Inflammatory macrophage treated with lipopolysaccharide for 1 hour (primary cell): ENCODE measurements around the gene ZYG11B.
"Not testable (repeated sequence)": the region's sequence is repeated elsewhere in the genome, so short reads cannot be mapped to it uniquely, and the experiment has no call there.

ENCODE experiments used
- DNase-seq, 2 donors: peaks; one replicate each; pipeline ENCODE4 v3.0.0-alpha.2; 2020 to 2022

The ZYG11B gene

DNA sequence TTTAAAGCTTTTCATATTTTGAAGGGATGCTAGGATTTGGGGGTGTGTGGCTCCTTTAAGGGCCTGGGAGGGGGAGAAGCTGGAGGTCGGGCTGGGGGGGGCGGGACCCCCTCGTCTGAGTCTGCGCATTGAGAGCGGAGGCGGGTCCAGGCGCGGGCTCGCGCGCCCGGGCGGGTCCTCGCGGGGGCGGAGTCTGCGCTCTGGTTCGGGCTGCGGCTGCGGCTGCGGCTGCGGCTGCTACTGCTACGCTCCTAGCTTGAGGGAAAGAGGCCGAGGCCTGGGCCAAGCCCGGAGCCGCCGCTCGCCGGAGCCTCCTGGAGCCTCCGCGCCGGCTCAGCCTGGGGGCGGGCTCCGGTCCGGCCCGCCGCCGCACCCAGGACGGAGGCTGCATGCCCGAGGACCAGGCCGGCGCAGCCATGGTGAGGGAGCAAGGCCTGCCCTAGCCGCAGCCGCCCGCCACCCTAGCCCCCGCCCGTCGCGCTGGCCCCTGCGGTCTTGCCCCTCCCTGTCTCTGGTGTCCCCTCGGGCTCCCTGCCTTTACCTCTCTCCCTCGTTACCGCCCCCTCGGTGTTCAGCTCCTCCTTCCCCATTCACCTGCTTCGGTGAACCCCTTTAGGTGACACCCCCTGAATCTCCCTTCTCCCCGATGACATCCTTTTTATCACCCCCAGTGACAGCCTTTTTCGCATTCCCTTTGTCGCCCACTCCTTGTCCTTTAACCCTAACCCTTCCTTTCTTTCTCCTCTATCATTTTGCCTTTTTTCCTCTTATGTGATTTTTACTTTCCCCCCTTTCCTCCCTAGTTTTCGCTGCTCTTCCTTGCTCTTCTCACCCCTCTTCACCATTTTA is at the start of gene ZYG11B:
ZYG11B (plus strand) TSS at position 189 of the 849 bp plus-strand sequence; CDS start at position 390, 201 bp downstream.
- peak; percentile 73 to 94 for DNase-seq

- no peak for DNase-seq
These were observed 49.0 kb upstream of the ZYG11B start for GRCh38 chr1:52677076-52677806.

GRCh38 chr1:52679048-52679447 is 47.2 kb upstream of the ZYG11B start:
- DNase-seq: no peak

DNA sequence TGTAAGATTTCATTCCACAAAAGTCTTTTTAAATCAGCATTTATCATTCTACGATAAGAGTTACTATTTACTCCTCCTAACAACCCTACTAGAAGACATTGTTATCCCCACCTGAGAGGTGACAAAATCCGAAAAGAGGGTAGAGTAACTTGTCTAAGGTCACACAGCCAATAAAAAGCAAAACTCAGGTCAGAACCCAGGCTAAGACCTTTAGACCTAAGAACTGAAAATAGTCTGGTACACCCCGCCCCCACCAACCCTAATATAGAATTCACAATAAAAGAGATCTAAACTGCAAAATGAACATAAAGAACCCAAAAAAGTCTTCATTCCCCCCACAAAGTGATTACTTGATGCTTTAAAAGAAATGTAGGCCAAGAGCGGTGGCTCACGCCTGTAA is 46.8 kb upstream of the ZYG11B start:
- DNase-seq: no peak

DNA sequence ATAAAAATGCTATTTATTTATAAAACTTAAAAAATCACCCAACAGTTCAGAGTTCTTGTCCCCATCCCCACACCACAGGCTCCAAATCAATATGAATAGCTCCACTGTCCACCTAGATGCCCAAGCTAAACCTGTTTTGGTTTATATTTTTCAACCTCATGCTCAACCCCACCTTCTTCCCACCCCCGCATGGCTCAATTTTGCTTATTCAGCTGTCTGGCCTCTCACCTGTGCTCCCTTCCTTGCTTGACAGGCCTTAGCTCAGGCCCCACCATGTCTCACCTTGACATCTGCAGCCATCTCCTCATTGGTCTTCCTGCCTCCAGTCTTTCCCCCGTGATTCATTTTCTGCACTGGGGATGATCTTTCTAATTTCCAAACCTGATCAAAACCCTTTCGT is 45.9 kb upstream of the ZYG11B start:
- no peak for DNase-seq

- no peak for DNase-seq
These were observed 45.1 kb upstream of the ZYG11B start for GRCh38 chr1:52681136-52681535.

DNA sequence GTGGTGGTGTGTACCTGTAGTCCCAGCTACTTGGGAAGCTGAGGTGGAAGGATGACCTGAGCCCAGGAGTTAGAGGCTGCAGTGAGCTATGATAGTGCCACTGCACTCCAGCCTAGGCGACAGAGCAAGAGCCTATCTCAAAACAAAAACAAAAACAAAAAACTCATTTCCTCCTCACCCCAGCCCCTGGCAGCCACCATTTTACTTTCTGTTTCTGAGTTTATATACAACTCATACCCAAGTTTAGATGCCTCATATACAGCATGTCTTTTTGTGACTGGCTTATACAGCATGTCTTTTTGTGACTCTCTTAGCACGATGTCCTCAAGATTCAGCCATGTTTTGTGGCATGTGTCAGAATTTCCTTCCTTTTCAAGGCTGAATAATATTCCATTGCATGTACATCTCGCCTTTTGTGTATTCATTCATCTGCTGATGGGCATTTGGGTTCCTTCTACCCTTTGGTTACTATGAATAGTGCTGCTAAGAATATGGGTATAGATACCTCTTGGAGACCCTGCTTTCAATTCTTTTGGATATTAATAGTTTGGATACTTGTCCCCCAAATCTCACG is 42.8 kb upstream of the ZYG11B start:
- no peak for DNase-seq

- DNase-seq: no peak
These were observed 41.7 kb upstream of the ZYG11B start for GRCh38 chr1:52684545-52684944.

GRCh38 chr1:52686261-52686751 is 39.9 kb upstream of the ZYG11B start:
- DNase-seq: peak; percentile 41 to 80

DNA sequence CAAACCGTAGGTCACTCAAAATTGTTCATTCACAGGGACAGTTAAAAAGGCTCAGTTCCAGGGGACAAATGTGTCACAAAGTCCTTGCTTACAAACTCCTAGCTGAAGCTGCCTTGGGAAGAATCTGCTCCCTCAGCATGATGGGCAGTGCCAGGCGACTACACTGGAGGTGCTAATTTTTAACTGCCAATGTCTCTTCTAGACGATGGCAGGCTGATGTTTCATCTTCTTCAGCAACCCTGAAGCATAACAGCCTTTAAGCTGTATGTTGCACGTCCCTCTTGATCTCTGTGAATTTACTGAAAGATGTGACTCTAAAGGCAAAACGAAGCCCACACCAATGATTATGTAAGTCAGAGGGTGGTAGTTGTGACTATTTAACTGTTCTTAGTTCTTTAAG is 39.4 kb upstream of the ZYG11B start:
- DNase-seq: no peak

GRCh38 chr1:52691821-52692220 is 34.4 kb upstream of the ZYG11B start:
- peak; percentile 66 to 83 for DNase-seq

DNA sequence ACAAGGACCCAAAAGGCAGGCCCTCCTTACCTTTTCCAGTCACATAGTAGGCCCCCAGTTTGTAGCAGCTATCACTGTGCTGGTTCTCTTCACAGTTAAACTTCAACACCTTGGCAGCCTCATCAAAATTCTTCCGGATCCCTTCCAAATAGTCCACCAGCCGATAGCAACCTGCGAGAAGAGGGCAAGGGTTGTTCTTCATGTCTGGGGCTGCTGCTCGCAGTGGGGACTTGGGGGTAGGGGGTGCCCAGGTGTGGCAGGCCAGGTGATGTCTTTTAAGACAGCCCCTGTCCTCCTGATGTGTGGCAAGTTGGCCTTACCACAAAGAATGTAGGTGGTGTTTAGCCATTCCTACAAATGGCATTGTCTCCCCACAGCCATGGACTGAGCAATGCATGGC is 33.6 kb upstream of the ZYG11B start:
- no peak for DNase-seq

DNA sequence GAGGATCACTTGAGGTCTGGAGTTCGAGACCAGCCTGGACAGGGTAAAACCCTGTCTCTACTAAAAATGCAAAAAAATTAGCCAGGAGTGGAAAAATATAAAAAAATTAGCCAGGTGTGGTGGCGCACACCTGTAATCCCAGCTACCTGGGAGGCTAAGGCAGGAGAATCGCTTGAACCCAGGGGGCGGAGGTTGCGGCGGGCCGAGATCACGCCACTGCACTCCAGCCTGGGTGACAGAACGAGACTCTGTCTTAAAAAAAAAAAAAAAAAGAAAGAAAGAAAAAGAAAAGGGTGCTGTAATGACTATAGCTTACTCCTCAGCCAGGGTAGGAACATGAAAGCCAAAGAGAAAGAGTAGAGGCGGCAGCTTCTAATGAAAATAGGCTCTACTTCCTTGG is 32.9 kb upstream of the ZYG11B start:
- DNase-seq: not testable (repeated sequence)

DNA sequence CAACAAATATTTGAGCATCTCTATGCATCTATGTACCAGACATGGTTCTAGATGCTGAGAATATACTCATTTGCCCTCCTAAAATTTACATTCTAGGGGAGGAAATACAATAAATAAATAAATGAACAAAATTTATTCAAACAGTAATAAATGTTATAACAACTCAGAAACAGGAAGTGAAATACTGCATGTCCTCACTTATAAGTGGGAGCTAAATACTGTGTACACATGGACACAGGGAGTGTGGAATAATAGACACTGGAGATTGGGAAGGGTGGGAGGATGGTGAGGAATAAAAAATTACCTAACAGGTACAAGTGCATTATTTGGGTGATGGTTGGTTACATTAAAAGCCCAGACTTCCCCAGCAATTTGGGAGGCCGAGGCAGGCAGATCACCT is 32.4 kb upstream of the ZYG11B start:
- DNase-seq: no peak

DNA sequence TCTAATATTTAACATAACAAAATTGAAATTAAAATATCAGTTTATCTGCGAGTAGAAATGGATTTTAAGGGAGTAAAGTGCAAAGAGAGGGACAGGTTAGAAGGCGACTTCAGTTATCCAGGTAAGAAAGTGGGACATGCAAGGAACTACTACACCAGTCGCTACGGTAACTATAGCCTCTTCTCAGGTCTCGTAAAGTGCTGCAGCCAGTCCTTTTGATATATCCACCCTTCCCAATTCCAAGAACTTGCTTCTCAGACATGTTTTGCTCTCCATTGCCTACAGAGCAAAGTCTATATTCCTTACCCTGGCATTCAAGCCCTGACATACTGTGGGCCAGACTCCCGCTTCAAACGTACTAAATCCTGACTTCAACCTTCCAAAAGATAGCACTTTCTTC is 30.6 kb upstream of the ZYG11B start:
- no peak for DNase-seq

- DNase-seq: peak; percentile 72 to 85
These were observed 28.2 kb upstream of the ZYG11B start, which contains the start of gene COA7 for GRCh38 chr1:52697795-52698674. TSS of gene COA7 (minus strand) at chr1:52698347. CDS start at chr1:52698326, 21 bp downstream.

DNA sequence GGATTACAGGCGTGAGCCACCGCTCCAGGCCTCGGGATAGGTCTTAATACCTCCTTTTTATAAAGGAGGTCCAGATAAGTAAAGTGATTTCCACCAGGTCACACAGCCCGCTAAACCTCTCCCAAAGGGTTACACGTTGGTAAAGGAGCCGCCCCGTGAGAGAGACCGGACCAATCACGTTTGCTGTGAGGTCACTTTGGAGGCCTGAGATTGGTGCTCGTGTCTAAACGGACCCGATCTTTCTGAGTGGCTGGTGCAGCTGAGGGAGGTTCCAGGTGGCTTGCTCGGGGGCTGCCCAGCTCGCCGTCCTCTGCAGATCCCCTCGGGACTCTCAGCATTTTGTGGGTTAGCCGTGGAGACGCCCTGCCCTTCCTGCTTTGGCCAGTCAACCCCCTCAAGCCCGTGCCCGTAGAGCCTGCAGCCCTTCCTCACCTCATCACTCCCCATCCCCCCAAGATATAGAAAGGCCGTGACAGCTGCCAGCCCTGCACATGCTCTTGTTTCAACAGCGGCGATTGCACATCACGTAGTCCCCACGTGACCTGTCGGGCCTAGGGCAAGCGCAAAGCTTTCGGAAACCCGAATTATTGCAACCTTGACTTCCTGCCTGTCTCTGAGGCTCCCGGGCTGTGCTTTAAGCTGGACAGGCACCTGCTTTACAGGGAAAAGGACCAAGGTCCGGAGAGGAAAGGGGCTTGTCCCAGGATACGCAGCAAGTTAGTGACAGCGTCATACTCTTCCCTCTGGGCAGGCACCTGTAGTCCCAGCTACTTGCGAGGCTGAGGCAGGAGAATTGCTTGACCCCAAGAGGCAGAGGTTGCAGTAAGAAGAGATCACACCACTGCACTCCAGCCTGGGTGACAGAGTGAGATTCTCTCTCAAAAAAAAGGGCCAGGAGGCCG is 23.1 kb upstream of the ZYG11B start:
- peak; percentile 89 to 90 for DNase-seq

DNA sequence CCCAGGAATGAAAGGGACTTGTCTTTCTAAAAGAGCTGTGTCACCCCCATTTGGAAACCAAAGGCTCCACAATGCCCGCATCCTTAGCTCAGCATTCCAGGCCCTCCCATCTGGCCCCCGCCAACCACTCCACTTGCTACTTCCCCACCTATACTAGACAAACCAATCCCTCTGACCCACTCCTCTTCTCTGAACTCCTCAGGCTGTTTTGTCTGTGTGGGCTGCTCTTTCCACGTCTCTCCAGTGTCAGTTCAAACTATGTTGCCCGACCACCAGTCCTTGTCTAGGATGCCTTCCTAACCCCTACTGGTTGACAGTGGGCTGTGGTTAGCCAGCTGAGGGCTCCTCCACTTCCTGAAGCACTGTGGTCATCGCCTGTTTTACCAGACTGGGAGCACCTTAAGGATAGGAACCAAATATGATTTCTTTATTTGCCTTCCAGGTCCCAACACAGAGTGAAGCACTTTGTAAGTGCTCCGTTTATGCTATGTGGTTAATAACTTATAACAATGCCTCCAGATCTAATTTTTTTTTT is 20.1 kb upstream of the ZYG11B start:
- no peak for DNase-seq

DNA sequence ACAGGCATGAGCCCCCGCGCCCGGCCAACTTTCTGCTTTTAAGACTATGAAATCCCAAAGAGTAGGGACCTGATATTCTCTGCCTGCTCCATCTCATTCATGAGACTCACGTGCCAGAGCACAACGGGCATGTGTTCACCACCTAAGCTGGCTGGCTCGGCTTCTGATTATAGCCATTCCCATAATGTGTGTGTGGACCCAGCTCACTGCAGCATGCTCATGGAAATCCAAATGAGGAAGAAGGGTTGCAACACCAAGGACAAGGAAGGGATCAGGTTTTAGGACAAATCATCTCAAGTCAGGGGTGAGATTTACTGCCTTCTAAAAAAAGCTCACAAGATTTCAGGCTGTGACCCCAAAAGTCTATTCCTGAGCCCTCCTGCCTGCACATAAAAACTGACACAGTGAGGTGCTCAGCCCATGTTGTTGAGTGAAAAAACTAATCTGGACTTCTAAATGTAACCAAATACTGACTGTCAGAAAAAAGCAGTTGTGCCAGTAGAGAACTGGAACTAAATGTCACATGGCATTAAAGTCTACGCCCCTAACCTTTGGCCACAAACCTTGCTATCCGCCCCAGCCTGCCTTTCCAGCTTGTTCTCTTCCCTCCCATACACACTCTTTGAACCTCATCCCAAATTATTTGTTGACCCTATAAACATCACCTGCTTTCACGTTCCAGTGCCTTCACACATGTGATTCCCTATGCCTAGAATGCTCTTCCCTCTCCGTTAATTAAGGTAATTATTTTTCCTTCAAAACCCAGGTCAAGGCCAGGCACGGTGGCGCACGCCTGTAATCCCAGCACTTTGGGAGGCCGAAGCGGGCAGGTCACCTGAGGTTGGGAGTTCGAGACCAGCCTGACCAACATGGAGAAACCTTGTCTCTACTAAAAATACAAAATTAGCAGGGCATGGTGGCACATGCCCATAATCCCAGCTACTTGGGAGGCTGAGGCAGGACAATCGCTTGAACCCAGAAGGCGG is 19.0 kb upstream of the ZYG11B start:
- DNase-seq: peak; percentile 50 to 58
